GM13976 (cell line): ENCODE results near the gene RPS4Y1.

Experiments
- DNase-seq: peaks from one replicate; pipeline ENCODE4 v3.0.0; 2012; ENCODE audit warnings: low spot score
- in situ Hi-C: fragments of 300-500 bp; cut with MboI; formaldehyde crosslinking; loops from one replicate; pipeline ENCODE4 v1.12.0; 2022; ENCODE audit warnings: low sequenced_read_pairs, mixed read lengths, inconsistent platforms; ENCODE audit not compliant: unreplicated experiment
- TF ChIP-seq, protein P1 (sequence below): IDR thresholded peaks from 2 replicates; pipeline ENCODE4 v1.5.1; 2012; ENCODE audit warnings: borderline replicate concordance, mild to moderate bottlenecking; ENCODE audit not compliant: insufficient read depth; ENCODE audit errors: extremely low read depth, missing control alignments, control extremely low read depth

The RPS4Y1 gene

DNA sequence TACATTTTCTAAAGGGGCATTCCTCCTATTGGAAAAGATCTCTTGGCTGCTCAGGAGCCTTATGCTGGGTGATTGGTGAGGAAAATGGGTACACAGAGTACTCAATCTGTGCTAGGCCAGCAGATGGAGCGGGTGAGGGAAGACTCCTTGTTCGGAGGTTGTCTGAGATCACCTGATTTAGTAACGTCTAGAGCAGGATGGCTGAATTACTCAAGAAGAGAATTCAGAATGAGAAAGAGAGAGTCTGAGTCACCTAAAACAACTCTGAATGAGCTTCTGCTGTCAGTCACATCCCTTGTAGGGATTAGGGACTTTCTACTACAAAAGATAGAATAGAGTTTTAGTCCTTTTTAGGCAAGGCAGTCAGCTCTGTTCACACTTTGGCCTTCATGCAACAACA is 46.6 kb downstream of the RPS4Y1 start:
- in situ Hi-C loops = no loop called here
- TF ChIP-seq, protein P1, sequence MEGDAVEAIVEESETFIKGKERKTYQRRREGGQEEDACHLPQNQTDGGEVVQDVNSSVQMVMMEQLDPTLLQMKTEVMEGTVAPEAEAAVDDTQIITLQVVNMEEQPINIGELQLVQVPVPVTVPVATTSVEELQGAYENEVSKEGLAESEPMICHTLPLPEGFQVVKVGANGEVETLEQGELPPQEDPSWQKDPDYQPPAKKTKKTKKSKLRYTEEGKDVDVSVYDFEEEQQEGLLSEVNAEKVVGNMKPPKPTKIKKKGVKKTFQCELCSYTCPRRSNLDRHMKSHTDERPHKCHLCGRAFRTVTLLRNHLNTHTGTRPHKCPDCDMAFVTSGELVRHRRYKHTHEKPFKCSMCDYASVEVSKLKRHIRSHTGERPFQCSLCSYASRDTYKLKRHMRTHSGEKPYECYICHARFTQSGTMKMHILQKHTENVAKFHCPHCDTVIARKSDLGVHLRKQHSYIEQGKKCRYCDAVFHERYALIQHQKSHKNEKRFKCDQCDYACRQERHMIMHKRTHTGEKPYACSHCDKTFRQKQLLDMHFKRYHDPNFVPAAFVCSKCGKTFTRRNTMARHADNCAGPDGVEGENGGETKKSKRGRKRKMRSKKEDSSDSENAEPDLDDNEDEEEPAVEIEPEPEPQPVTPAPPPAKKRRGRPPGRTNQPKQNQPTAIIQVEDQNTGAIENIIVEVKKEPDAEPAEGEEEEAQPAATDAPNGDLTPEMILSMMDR = no peak
- DNase-seq = peak; percentile 6

DNA sequence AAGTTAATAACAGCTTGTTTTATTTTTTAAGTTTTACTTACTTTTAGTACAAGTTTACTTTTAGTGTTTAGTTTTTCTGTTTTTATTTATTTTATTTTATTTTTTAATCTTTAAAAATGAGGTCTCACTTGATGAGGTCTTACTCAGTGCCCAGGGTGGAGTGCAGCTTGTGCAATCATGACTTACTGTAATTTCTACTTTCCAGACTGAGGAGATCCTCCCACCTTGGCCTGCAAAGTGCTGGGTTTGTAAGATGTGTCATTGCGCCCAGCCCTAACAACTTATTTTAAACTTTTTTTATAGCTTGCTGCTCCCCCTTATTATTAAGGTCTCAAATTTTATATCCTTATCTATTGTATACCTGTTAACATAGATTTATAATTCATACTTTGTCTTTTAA is 52.1 kb downstream of the RPS4Y1 start:
- in situ Hi-C loops = no loop called here
- TF ChIP-seq, protein P1 = no peak
- no peak for DNase-seq

DNA sequence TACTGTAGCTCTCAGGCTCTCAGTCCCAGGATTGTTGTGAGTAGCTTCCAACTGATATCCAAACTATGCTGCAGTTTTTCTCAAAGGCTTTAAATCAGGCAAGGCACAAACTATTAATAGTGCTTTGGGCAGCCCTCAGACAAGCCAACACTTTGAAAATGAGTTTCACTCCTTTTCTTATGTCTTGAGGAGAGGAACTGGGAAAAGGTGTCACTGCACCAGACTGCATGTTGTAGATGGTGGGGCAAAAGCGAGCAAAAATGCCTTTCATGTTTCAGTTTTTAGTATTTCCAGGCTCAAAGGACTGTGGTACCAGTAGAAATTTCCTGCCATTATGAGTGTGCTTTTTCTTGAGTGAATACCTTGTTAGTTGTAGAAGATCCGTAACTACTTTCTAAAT is 54.6 kb downstream of the RPS4Y1 start:
- no peak for DNase-seq
- TF ChIP-seq, protein P1 = no peak

DNA sequence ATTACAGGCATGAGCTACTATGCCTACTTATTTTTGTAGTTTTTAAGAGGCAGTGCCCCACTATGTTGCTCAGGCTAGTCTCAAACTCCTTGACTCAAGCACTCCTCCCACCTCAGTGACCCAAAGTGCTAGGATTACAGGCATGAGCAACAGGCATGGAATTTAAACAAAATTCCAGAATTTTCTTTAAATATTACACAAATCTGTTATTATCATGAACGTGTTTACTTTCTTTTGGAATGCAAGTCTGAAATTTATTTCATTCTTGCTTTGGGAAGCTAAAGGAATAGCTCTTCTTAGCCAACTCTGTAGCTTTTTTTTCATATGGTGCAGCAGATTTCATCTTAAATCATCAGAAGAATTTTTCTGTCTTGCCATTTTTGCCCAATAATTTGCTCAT is 66.0 kb downstream of the RPS4Y1 start:
- in situ Hi-C loops = no loop called here
- no peak for DNase-seq
- TF ChIP-seq, protein P1 = no peak

More for the DNA sequence above, 54.6 kb downstream of the RPS4Y1 start:
- in situ Hi-C loops = no loop called here

DNA sequence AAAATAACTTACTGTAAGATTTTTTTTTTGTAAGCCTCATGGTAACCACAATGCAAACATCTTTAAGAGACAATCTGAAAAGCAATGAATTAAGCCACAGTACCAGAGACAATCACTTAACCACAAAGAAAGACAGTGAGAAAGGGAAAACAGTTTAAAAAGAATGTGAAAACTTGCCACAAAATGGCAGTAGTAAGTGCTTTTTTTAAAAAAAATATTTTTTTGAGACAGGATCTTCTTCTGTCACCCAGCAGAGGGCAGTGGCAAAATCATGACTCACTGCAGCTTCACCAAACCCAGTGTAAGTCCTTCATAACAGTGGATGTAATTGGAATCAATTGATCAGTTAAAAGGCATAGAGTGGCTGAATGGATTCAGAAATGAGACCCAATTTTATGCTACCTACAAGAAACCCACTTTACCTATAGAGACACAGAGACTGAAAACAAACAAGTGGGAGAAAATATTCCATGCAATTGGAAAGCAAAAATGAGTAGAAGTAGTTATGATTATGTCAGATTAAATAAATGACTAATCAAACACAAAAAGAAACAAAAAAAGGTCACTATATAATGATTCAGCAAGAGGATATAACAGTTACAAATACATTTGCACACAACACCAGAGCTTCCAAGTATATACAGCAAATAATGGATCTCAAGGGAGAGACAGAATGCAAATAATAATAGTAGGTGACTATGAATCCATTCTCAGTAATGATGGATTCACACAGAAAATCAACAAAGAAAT is 71.8 kb downstream of the RPS4Y1 start:
- TF ChIP-seq, protein P1 = no peak
- peak; percentile 3 for DNase-seq
- in situ Hi-C loops = no loop called here
